Stimulated activated CD4-positive, alpha-beta T cell treated with anti-CD3 and anti-CD28 coated beads, TNF-alpha, amount 100 ng/mL, for 4 hours (primary cell): ENCODE data around the gene KLHL18.
A peak's percentile ranks its signal among the peaks of the same experiment; 100 is the strongest.
"Not testable (repeated sequence)": the region's sequence is repeated elsewhere in the genome, so short reads cannot be mapped to it uniquely, and the experiment has no call there.

ENCODE experiments used
- DNase-seq, 3 experiments: peaks; one replicate each; pipeline ENCODE4 v3.0.0-alpha.2; 2020; ENCODE audit warnings: low read depth in 3 of 3

The KLHL18 gene

GRCh38 chr3:47274652-47275051 lies 8.1 kb upstream of the KLHL18 start:
- no peak for DNase-seq

DNA sequence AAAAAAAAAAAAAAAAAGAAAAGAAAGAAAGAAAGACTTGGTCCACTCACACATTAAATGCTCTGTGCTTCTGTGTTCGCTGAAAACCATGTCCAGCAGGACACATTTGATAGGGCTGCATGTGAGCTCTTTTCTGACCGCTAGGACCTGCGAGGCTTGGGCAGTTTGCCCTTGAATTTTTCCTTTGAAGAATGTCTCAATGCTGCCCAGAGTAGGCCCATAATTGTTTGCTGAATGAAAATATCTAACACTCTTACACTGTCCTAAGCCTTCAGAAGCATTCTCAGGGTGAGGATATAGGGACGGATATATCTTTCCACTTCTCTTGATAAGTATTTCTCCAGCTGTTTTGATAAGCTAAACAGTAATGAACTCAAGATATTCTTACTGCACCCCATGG lies 6.2 kb upstream of the KLHL18 start:
- no peak for DNase-seq

GRCh38 chr3:47280519-47280918 lies 2.2 kb upstream of the KLHL18 start:
- DNase-seq, result no peak

DNA sequence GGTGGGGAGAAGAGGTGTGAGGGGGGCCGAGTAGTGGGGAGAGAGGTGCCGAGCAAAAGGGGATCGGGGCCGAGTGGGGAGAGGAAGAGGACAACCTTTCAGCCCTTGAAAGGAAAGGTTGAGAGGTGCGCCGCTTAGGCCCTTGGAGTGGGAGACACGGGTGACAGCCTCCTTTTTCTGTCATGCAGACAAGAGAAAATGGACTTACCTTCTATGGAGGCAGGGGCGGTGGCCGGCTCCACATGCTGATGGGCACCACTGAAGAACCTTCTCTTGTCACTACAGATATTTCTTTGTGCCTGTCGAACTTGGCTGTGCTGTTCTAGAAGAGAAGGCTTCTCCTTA lies 421 bp downstream of the KLHL18 start:
- DNase-seq, result no peak

GRCh38 chr3:47283591-47284364 lies 1.0 kb downstream of the KLHL18 start:
- DNase-seq, result peak in 2 of 3 experiments; percentile 5 to 8

- DNase-seq, result no peak
These were observed 6.5 kb downstream of the KLHL18 start for GRCh38 chr3:47288966-47289910.

DNA sequence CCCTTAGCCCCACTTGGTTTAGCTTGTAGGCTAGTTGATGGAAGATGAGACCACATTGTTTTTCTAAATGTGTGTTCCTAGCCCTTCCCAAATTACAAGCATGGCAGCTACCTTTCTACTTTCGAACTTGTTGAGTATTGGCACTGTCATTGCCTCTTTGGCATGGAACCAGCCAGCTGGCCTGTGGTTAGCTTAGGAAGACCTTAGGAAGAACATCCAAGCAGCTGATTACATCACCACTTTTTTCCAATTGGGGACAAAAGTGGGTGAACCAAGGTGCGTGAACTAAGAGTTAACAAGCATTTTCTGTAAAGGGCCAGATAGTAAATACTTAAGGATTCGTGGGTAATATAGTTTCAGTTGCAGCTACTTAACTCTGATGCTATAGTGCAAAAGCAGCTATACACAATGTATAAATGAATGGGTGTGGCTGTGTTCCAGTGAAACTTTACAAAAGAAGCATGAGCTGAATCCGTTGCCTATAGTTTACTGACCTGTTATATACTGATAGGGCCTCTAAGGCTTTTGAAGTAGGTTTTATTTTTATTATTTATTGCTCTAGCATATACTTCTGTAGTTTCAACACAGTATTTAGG lies 8.5 kb downstream of the KLHL18 start:
- no peak for DNase-seq

- DNase-seq, result not testable (repeated sequence)
These were observed 9.1 kb downstream of the KLHL18 start for GRCh38 chr3:47291754-47292420.

- no peak for DNase-seq
These were observed 11.1 kb downstream of the KLHL18 start for GRCh38 chr3:47293822-47294221.

DNA sequence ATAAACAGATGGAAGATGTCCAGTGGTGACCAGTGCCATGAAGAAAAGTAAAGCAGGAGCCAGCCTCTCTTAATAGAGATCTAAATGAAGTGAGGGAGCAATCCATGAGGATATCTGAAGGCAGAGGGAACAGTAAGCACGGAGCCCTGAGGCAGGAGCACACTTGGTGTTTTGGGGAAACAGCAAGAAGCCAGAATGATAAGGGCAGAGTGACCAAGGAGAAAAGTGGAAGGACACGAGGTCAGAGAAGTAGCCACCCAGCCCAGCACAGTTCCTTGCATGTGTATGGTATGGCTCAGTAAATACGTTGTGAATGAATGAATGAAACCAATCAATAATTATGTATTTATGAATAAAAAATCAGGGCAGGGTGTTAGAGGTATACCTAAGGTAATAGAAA lies 11.6 kb downstream of the KLHL18 start:
- DNase-seq, result no peak

- no peak for DNase-seq
These were observed 12.6 kb downstream of the KLHL18 start for GRCh38 chr3:47295322-47295721.

DNA sequence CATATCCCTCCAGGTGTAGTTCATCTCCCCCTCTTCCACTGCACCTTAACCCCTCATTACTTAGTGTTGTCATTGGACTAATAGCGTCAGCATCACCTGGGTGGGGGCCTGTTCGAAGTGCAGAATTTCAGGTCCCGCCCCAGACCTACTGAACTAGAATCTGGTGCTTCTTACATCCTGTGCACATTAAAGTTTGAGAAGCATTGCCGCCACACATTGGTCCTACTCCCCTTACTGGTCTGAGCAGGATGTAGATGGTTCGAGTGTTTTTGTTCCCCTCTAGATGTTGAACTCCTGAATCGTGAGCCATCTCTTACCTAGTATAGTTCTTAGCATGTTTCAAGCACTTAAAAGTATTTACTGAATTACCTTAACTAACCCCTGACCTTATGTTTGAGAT lies 13.2 kb downstream of the KLHL18 start:
- no peak for DNase-seq

- no peak for DNase-seq
These were observed 14.0 kb downstream of the KLHL18 start for GRCh38 chr3:47296562-47297302.

DNA sequence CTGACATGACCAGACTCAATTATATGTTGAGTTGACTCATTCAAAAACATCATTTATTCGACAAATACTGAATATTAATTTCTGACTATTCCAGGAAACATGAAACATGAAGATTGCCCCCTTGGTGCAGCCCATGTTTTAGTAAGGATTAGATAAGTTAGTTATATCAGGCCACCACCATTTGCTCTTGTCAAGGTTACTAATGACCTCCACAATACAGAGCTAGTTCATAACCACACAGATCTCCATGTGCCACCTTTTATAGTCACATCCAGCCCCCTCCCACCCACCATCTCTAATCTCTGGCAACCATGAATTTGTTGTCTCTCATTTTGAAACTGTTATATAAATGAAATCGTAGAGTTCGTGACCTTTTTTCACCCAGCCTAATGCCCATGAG lies 15.7 kb downstream of the KLHL18 start:
- DNase-seq, result no peak

- no peak for DNase-seq
These were observed 16.9 kb downstream of the KLHL18 start for GRCh38 chr3:47299381-47300318.

- DNase-seq, result no peak
These were observed 18.7 kb downstream of the KLHL18 start for GRCh38 chr3:47301456-47301855.

DNA sequence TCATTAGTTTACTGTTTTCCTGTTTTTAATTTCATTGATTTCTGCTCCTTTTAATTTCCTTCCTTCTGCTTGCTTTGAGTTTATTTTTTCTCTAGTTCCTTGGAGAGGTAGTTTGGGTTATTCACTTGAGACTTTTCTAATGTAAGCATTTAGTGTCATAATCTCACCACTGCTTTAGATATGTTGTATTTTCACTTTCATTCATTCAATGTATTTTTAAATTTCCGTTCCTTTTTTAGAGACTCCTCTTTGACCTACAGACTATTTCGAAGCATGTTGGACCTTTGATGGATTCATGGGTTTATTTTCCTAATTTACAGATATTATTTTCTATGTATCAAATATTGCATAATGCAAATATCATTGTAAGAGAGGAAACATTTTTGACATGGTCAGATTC lies 23.3 kb downstream of the KLHL18 start:
- DNase-seq, result no peak

DNA sequence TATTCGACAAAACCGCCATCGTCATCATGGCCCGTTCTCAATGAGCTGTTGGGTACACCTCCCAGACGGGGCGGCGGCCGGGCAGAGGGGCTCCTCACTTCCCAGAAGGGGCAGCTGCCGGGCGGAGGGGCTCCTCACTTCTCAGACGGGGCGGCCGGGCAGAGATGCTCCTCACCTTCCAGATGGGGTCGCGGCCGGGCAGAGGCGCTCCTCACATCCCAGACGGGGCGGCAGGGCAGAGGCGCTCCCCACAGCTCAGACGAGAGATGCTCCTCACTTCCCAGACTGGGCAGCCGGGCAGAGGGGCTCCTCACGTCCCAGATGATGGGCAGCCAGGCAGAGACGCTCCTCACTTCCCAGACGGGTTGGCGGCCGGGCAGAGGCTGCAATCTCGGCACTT lies 26.5 kb downstream of the KLHL18 start:
- DNase-seq, result not testable (repeated sequence)

DNA sequence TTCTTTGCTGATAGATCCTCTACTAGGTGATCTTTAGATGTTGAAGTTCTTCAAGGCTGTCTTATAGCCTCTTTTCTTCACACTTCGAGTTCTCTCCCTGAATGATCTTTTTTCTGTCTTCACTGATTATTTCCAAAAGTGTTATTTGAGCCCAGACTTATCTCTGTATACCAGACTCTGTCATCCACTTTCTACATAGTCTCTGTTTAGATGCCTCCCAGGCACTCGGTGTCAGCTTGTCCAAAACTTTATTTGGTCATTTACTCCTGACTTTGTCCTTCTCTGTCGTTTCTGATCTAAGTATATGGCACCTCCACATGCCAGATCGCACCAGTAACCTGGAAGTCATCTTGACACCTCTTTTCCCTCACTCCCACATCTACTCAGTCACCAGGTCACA lies 27.6 kb downstream of the KLHL18 start:
- DNase-seq, result no peak
